Endodermal cell (in vitro differentiated cells): Measurements from ENCODE around the gene TLCD1. TPM values are rescaled to one million over a fixed set of nuclear protein-coding genes. Genes with fewer than 3 reads are reported as not detected.

ENCODE experiments used
- DNase-seq: peaks from one replicate; pipeline ENCODE4 v3.0.0-alpha.2; 2017
- H3K27ac ChIP-seq: 2 replicates; pipeline ENCODE4 v1.5.1; 2013; ENCODE audit warnings: mild to moderate bottlenecking, low read depth, low read length, moderate library complexity
- H3K27me3 ChIP-seq: 2 replicates; pipeline ENCODE4 v1.6.1; 2013; ENCODE audit warnings: mild to moderate bottlenecking, low read length, moderate library complexity; ENCODE audit not compliant: insufficient read depth, control insufficient read depth, poor library complexity, severe bottlenecking
- H3K36me3 ChIP-seq: 2 replicates; pipeline ENCODE4 v1.7.0; 2013; ENCODE audit warnings: mild to moderate bottlenecking, low read length, moderate library complexity; ENCODE audit not compliant: control insufficient read depth, insufficient read depth
- H3K4me1 ChIP-seq: one replicate; pipeline ENCODE4 v1.7.0; 2013; ENCODE audit warnings: low read length; ENCODE audit not compliant: control insufficient read depth, insufficient read depth
- H3K4me3 ChIP-seq: 2 replicates; pipeline ENCODE4 v1.5.1; 2013; ENCODE audit warnings: mild to moderate bottlenecking, low read length, moderate library complexity
- H3K9ac ChIP-seq: 2 replicates; pipeline ENCODE4 v1.6.1; 2013; ENCODE audit warnings: mild to moderate bottlenecking, low read length, moderate library complexity; ENCODE audit not compliant: poor library complexity, severe bottlenecking; ENCODE audit errors: extremely low read depth
- H3K9me3 ChIP-seq: 2 replicates; pipeline ENCODE4 v1.6.1; 2013; ENCODE audit warnings: mild to moderate bottlenecking, low read length, moderate library complexity; ENCODE audit not compliant: control insufficient read depth
- H3K27ac Mint-ChIP-seq: 2 replicates; pipeline ENCODE4 v1.8.0; 2020; ENCODE audit warnings: mixed read lengths
- H3K27me3 Mint-ChIP-seq: 2 replicates; pipeline ENCODE4 v1.8.0; 2021; ENCODE audit warnings: mild to moderate bottlenecking, mixed read lengths; ENCODE audit not compliant: insufficient read depth
- H3K36me3 Mint-ChIP-seq: 2 replicates; pipeline ENCODE4 v1.8.0; 2020; ENCODE audit warnings: low read depth, mixed read lengths
- H3K4me1 Mint-ChIP-seq: 2 replicates; pipeline ENCODE4 v1.8.0; 2020; ENCODE audit warnings: mixed read lengths
- H3K4me3 Mint-ChIP-seq: 2 replicates; pipeline ENCODE4 v1.8.0; 2020; ENCODE audit warnings: mild to moderate bottlenecking, moderate library complexity, mixed read lengths
- H3K9me3 Mint-ChIP-seq: 2 replicates; pipeline ENCODE4 v1.8.0; 2020; ENCODE audit warnings: mild to moderate bottlenecking, mixed read lengths
- CTCF ChIP-seq: fragments of 200-600 bp; sonication (generic); conservative IDR thresholded peaks from 2 replicates; pipeline ENCODE4 v1.5.0; 2021; ENCODE audit warnings: antibody characterized with exemption, mild to moderate bottlenecking
- WGBS, 2 experiments: methylation state at CpG; one replicate each; pipeline versions ENCODE4 v1.1.5 to v1.1.7; 2013; ENCODE audit warnings: missing lambda C conversion rate in 2 of 2, mixed read lengths in 1 of 2; ENCODE audit not compliant: insufficient coverage in 1 of 2, insufficient read length in 1 of 2; 5-methylcytosine and 5-hydroxymethylcytosine counted together
- total RNA-seq, 2 donors: library from RNA; stranded (reverse); fragmentation: NEBNext Ultra II Directional in 1 of 2; extraction: Animal tissue kit (Norgen Biotek cat#: 25700) in 1 of 2; gene quantifications; 2 replicates in 1 of 2; 3 replicates in 1 of 2; pipeline ENCODE4 v1.2.1, GENCODE V29; 2021

TLCD1 gene
- total RNA-seq, 2 donors from 2014 or later: 17.0 to 22.9 TPM

GRCh38 chr17:28747801-28748750 lies 22.0 kb upstream of the TLCD1 start:
- TF ChIP-seq CTCF: no peak
- peaks cover 49% of the 10 kb centered on the region for H3K36me3 Mint-ChIP-seq
- Histone ChIP-seq H3K27ac (no peak overlapping the region), H3K9ac (no peak overlapping the region), H3K27me3 (no peaks in the 10 kb centered on the region), H3K4me3 (no peak overlapping the region), H3K36me3 (peaks cover 68% of the 10 kb centered on the region), H3K4me1 (peaks cover 12% of the 10 kb centered on the region), H3K9me3 (no peaks in the 10 kb centered on the region)
- H3K27ac Mint-ChIP-seq: peak overlapping the region; percentile 81
- H3K4me3 Mint-ChIP-seq: no peak overlapping the region
- peak; percentile 51 for DNase-seq
- H3K27me3 Mint-ChIP-seq: no peaks in the 10 kb centered on the region
- no peaks in the 10 kb centered on the region for H3K9me3 Mint-ChIP-seq
- peaks cover 7% of the 10 kb centered on the region for H3K4me1 Mint-ChIP-seq
- WGBS, 2 experiments: 94 to 97% methylated on average over 15 to 18 of the region's 18 CpGs

DNA sequence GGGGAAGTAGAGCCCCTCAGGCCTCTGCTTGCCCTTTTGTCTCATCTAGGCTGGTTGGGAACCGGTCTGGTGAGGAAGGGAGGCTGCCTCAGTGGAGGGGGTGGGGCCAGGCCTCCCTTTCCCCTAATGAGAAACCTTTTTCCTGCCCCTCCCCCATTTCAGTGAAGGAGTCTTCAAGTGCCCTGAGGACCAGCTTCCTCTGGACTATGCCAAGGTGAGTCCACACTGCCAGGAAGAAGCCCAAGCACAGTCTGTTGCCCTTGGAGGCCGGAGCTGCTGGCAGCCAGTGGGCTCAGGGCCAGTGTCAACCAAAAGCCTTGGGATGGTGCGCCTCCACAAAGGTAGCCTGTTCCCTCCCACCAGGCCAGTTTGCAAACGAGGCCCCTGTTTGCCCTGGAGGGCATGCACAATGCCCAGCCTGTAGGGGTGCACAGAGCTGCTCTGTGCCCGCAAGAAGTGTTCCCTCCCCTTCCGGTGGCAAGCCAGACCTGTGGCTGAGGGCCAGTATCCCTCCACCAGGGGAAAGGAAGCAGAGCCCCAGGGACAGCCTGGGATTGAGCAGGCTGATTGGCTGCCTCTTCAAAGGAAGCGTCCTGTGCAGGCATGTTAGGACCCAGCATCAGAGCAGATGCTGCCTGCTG lies 21.1 kb upstream of the TLCD1 start:
- no peak overlapping the region for H3K4me3 ChIP-seq
- H3K27ac ChIP-seq: peak overlapping the region; percentile 61
- no peaks in the 10 kb centered on the region for H3K27me3 Mint-ChIP-seq
- WGBS, 2 experiments: 89 to 92% methylated on average over 6 to 7 of the region's 7 CpGs
- DNase-seq: peak; percentile 65
- H3K27me3 ChIP-seq: no peaks in the 10 kb centered on the region
- peaks cover 45% of the 10 kb centered on the region for H3K36me3 Mint-ChIP-seq
- no peaks in the 10 kb centered on the region for H3K9me3 Mint-ChIP-seq
- peaks cover 64% of the 10 kb centered on the region for H3K36me3 ChIP-seq
- H3K9me3 ChIP-seq: no peaks in the 10 kb centered on the region
- no peak for TF ChIP-seq CTCF
- peak overlapping the region; percentile 100 for H3K9ac ChIP-seq
- peak overlapping the region; percentile 99 for H3K27ac Mint-ChIP-seq
- peaks cover 9% of the 10 kb centered on the region for H3K4me1 Mint-ChIP-seq
- peak overlapping the region; percentile 93 for H3K4me3 Mint-ChIP-seq
- H3K4me1 ChIP-seq: peaks cover 12% of the 10 kb centered on the region

GRCh38 chr17:28746611-28747050 lies 20.6 kb upstream of the TLCD1 start:
- Histone ChIP-seq H3K36me3 (peaks cover 59% of the 10 kb centered on the region), H3K4me1 (peaks cover 12% of the 10 kb centered on the region), H3K4me3 (peak overlapping the region; percentile 99), H3K27me3 (no peaks in the 10 kb centered on the region), H3K9ac (peak overlapping the region; percentile 100), H3K27ac (peak overlapping the region; percentile 99), H3K9me3 (no peaks in the 10 kb centered on the region)
- 73 to 89% methylated on average over 1 to 5 of the region's 5 CpGs for WGBS, 2 experiments
- H3K4me3 Mint-ChIP-seq: peak overlapping the region; percentile 93
- peaks cover 42% of the 10 kb centered on the region for H3K36me3 Mint-ChIP-seq
- no peak for TF ChIP-seq CTCF
- H3K27me3 Mint-ChIP-seq: no peaks in the 10 kb centered on the region
- H3K27ac Mint-ChIP-seq: peak overlapping the region; percentile 99
- H3K4me1 Mint-ChIP-seq: peaks cover 9% of the 10 kb centered on the region
- peak; percentile 72 for DNase-seq
- no peaks in the 10 kb centered on the region for H3K9me3 Mint-ChIP-seq
